ENCODE data around the gene ARNT2.

DNA sequence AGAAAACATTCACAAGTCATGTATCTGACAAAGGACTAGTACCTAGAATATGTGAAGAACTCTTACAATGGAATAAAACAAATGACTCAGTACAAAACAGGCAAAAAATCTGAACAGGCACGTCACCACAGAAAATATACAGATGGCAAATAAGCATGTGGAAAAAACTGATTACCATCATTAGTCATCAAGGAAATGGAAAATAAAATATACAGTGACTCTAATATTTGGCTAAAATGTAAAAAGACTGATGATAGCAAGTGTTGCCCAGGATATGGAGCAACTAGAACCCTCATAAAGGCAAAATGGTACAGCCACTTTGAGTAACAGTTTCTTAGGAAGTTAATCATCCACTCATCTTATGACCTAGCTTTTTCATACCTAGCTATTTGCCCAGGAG, 195.2 kb downstream of the ARNT2 start:
- TF ChIP-seq POLR2A (IDR thresholded peaks at IDR 0.05): no peak
- TF ChIP-seq CTCF (IDR thresholded peaks at IDR 0.05): no peak
